K562 (cell line): Measurements from ENCODE around the gene RAB31. TPM values are rescaled to one million over a fixed set of nuclear protein-coding genes. Genes with fewer than 3 reads are reported as not detected.

Experiments used
- C11orf30 ChIP-seq: fragments of 450-650 bp; IDR thresholded peaks from 2 replicates; pipeline ENCODE4 v1.6.1; 2016; ENCODE audit warnings: low read depth, mild to moderate bottlenecking
- E2F6 ChIP-seq, 2 experiments: IDR thresholded peaks; 2 replicates each; pipeline ENCODE4 v1.6.1; 2011; ENCODE audit warnings: borderline replicate concordance in 1 of 2, control low read depth in 1 of 2, low read depth in 1 of 2, low read length in 1 of 2, mild to moderate bottlenecking in 1 of 2, mixed read lengths in 1 of 2, moderate library complexity in 1 of 2; ENCODE audit not compliant: insufficient read depth in 1 of 2, insufficient read length in 1 of 2, poor library complexity in 1 of 2, severe bottlenecking in 1 of 2; ENCODE audit errors: extremely low read depth in 1 of 2
- GABPA ChIP-seq: fragments of 200-800 bp; sonication (Bioruptor generic); conservative IDR thresholded peaks from 2 replicates; pipeline ENCODE4 v1.6.1; 2016; ENCODE audit warnings: low read depth, missing genetic modification characterization, missing compliant biosample characterization
- KLF1 ChIP-seq: fragments of 450-650 bp; IDR thresholded peaks from 2 replicates; pipeline ENCODE4 v1.6.1; 2016; ENCODE audit warnings: missing genetic modification characterization, missing compliant biosample characterization
- MECOM ChIP-seq: fragments of 250-450 bp; sonication (Bioruptor Pico); IDR thresholded peaks from 2 replicates; pipeline ENCODE4 v1.8.0; 2022; ENCODE audit warnings: inconsistent platforms
- NCOA4 ChIP-seq: fragments of 450-650 bp; IDR thresholded peaks from 2 replicates; pipeline ENCODE4 v1.6.1; 2018; ENCODE audit warnings: mild to moderate bottlenecking; ENCODE audit not compliant: partially characterized antibody
- PHTF2 ChIP-seq: fragments of 250-450 bp; sonication (Bioruptor Pico); IDR thresholded peaks from 2 replicates; pipeline ENCODE4 v1.5.0; 2021; ENCODE audit warnings: mild to moderate bottlenecking
- SIN3B ChIP-seq: fragments of 450-650 bp; IDR thresholded peaks from 2 replicates; pipeline ENCODE4 v1.6.1; 2017; ENCODE audit warnings: low read depth, mild to moderate bottlenecking, moderate library complexity
- YY1 ChIP-seq, 3 experiments: IDR thresholded peaks; 2 replicates each; pipeline ENCODE4 v1.6.1; 2011; ENCODE audit warnings: low read length in 2 of 3, mild to moderate bottlenecking in 2 of 3, moderate library complexity in 2 of 3, borderline replicate concordance in 1 of 3, control low read depth in 1 of 3, low read depth in 1 of 3; ENCODE audit not compliant: insufficient read depth in 3 of 3, insufficient replicate concordance in 2 of 3, control insufficient read depth in 1 of 3, insufficient read length in 1 of 3; ENCODE audit errors: extremely low read depth in 1 of 3
- ZBTB17 ChIP-seq: fragments of 450-650 bp; formaldehyde crosslinking; IDR thresholded peaks from 2 replicates; pipeline ENCODE4 v1.4.0; 2020; ENCODE audit warnings: mild to moderate bottlenecking
- ZNF232 ChIP-seq: sonication (generic); formaldehyde crosslinking; IDR thresholded peaks from 2 replicates; pipeline ENCODE4 v1.8.0; 2022; ENCODE audit warnings: mild to moderate bottlenecking, missing genetic modification reagents
- ZNF644 ChIP-seq: fragments of 200-800 bp; sonication (Bioruptor generic); IDR thresholded peaks from 2 replicates; pipeline ENCODE4 v1.6.1; 2016; ENCODE audit warnings: low read depth, missing genetic modification characterization, missing compliant biosample characterization
- polyA plus RNA-seq, 8 experiments: library from polyadenylated mRNA; depleted of rRNA in 4 of 8; stranded (reverse) in 5 of 8; unstranded in 3 of 8; fragments of >200 nt; fragmentation: Nextera tagmentation in 2 of 8; fragmentation: Illumina TruSeq in 1 of 8; extraction: Ambion mirVana in 2 of 8; extraction: Trizol in 1 of 8; gene quantifications; 2 replicates each; pipeline versions ENCODE4 v1.2.1 to v1.2.3, GENCODE V29; 2011 to 2014; ENCODE audit warnings: inconsistent platforms in 1 of 8, missing spikeins in 1 of 8
- total RNA-seq, 7 experiments: library from RNA; depleted of rRNA in 6 of 7; stranded (reverse); fragments of >200 nt in 6 of 7; fragmentation: Illumina TruSeq in 2 of 7; extraction: Trizol in 2 of 7; gene quantifications; 2 replicates each; pipeline versions ENCODE4 v1.2.1 to v1.2.3, GENCODE V29; 2011 to 2021; ENCODE audit warnings: low replicate concordance in 1 of 7
- TF ChIP-seq, protein P1 (sequence below), 2 experiments: fragments of 450-650 bp; IDR thresholded peaks; 2 replicates each; pipeline ENCODE4 v1.6.1; 2018; ENCODE audit warnings: mild to moderate bottlenecking in 2 of 2, low read depth in 1 of 2; ENCODE audit not compliant: partially characterized antibody in 2 of 2
- TF ChIP-seq, protein P2 (sequence below): sonication (generic); formaldehyde crosslinking; IDR thresholded peaks from 2 replicates; pipeline ENCODE4 v1.8.0; 2023; ENCODE audit warnings: mild to moderate bottlenecking, missing genetic modification reagents
- TF ChIP-seq, protein P3 (sequence below): fragments of 450-650 bp; IDR thresholded peaks from 2 replicates; pipeline ENCODE4 v1.6.1; 2016; ENCODE audit warnings: borderline replicate concordance

The RAB31 gene
- total and polyA plus RNA-seq, 9 of the 15 experiments (the other 6 are each of a cell fraction or from before 2014, with no cell fraction given): 20.7 to 70.4 (median 41.3) TPM

- TF ChIP-seq, protein P1, sequence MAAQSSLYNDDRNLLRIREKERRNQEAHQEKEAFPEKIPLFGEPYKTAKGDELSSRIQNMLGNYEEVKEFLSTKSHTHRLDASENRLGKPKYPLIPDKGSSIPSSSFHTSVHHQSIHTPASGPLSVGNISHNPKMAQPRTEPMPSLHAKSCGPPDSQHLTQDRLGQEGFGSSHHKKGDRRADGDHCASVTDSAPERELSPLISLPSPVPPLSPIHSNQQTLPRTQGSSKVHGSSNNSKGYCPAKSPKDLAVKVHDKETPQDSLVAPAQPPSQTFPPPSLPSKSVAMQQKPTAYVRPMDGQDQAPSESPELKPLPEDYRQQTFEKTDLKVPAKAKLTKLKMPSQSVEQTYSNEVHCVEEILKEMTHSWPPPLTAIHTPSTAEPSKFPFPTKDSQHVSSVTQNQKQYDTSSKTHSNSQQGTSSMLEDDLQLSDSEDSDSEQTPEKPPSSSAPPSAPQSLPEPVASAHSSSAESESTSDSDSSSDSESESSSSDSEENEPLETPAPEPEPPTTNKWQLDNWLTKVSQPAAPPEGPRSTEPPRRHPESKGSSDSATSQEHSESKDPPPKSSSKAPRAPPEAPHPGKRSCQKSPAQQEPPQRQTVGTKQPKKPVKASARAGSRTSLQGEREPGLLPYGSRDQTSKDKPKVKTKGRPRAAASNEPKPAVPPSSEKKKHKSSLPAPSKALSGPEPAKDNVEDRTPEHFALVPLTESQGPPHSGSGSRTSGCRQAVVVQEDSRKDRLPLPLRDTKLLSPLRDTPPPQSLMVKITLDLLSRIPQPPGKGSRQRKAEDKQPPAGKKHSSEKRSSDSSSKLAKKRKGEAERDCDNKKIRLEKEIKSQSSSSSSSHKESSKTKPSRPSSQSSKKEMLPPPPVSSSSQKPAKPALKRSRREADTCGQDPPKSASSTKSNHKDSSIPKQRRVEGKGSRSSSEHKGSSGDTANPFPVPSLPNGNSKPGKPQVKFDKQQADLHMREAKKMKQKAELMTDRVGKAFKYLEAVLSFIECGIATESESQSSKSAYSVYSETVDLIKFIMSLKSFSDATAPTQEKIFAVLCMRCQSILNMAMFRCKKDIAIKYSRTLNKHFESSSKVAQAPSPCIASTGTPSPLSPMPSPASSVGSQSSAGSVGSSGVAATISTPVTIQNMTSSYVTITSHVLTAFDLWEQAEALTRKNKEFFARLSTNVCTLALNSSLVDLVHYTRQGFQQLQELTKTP (IDR thresholded peaks at IDR 0.05; ENCODE audit: low read depth in 1 of 2, partially characterized antibody in 2 of 2): peak in 1 of 2 experiments; percentile 44
- TF ChIP-seq, protein P2, sequence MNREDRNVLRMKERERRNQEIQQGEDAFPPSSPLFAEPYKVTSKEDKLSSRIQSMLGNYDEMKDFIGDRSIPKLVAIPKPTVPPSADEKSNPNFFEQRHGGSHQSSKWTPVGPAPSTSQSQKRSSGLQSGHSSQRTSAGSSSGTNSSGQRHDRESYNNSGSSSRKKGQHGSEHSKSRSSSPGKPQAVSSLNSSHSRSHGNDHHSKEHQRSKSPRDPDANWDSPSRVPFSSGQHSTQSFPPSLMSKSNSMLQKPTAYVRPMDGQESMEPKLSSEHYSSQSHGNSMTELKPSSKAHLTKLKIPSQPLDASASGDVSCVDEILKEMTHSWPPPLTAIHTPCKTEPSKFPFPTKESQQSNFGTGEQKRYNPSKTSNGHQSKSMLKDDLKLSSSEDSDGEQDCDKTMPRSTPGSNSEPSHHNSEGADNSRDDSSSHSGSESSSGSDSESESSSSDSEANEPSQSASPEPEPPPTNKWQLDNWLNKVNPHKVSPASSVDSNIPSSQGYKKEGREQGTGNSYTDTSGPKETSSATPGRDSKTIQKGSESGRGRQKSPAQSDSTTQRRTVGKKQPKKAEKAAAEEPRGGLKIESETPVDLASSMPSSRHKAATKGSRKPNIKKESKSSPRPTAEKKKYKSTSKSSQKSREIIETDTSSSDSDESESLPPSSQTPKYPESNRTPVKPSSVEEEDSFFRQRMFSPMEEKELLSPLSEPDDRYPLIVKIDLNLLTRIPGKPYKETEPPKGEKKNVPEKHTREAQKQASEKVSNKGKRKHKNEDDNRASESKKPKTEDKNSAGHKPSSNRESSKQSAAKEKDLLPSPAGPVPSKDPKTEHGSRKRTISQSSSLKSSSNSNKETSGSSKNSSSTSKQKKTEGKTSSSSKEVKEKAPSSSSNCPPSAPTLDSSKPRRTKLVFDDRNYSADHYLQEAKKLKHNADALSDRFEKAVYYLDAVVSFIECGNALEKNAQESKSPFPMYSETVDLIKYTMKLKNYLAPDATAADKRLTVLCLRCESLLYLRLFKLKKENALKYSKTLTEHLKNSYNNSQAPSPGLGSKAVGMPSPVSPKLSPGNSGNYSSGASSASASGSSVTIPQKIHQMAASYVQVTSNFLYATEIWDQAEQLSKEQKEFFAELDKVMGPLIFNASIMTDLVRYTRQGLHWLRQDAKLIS (CRISPR knock-in tag): no peak
- TF ChIP-seq E2F6 (IDR thresholded peaks at IDR 0.05; ENCODE audit: borderline replicate concordance in 1 of 2, extremely low read depth in 1 of 2, insufficient read depth in 1 of 2, insufficient read length in 1 of 2, low read depth in 1 of 2, low read length in 1 of 2, poor library complexity in 1 of 2, severe bottlenecking in 1 of 2): peak in 1 of 2 experiments; percentile 42
- TF ChIP-seq ZNF644 (tag): 0 out of 2 replicates have a peak, but pooled peaks have one; percentile 11
- peak; percentile 59 for TF ChIP-seq GABPA (tag)
- peak; percentile 61; the same call in 1 of the 2 replicates for TF ChIP-seq ZBTB17
- peak in 1 of 3 experiments; percentile 45 for TF ChIP-seq YY1 (IDR thresholded peaks at IDR 0.05; ENCODE audit: borderline replicate concordance in 1 of 3, control insufficient read depth in 1 of 3, extremely low read depth in 1 of 3, insufficient read depth in 3 of 3, insufficient read length in 1 of 3, insufficient replicate concordance in 2 of 3, low read depth in 1 of 3, low read length in 2 of 3)
- TF ChIP-seq, protein P3, sequence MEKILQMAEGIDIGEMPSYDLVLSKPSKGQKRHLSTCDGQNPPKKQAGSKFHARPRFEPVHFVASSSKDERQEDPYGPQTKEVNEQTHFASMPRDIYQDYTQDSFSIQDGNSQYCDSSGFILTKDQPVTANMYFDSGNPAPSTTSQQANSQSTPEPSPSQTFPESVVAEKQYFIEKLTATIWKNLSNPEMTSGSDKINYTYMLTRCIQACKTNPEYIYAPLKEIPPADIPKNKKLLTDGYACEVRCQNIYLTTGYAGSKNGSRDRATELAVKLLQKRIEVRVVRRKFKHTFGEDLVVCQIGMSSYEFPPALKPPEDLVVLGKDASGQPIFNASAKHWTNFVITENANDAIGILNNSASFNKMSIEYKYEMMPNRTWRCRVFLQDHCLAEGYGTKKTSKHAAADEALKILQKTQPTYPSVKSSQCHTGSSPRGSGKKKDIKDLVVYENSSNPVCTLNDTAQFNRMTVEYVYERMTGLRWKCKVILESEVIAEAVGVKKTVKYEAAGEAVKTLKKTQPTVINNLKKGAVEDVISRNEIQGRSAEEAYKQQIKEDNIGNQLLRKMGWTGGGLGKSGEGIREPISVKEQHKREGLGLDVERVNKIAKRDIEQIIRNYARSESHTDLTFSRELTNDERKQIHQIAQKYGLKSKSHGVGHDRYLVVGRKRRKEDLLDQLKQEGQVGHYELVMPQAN: no peak
- TF ChIP-seq C11orf30: peak; percentile 51
- no peak for TF ChIP-seq KLF1 (tag)
- TF ChIP-seq PHTF2 (CRISPR knock-in tag): no peak
- TF ChIP-seq MECOM (CRISPR knock-in tag): peak; percentile 45; the same call in 1 of the 2 replicates
- TF ChIP-seq NCOA4: no peak
- no peak for TF ChIP-seq SIN3B
- TF ChIP-seq ZNF232 (CRISPR knock-in tag): 0 out of 2 replicates have a peak, but pooled peaks have one; percentile 46
Measured at GRCh38 chr18:9758624-9759075, 50.5 kb downstream of the RAB31 start (continued).
